Epidermal melanocyte (primary cell): ENCODE measurements around the gene HEBP2.
"Not testable (repeated sequence)": the region's sequence is repeated elsewhere in the genome, so short reads cannot be mapped to it uniquely, and the experiment has no call there.

Experiments used
- DNase-seq: peaks from one replicate; pipeline ENCODE4 v3.0.0; 2011; ENCODE audit warnings: low spot score; ENCODE audit not compliant: insufficient read length

HEBP2 gene

DNA sequence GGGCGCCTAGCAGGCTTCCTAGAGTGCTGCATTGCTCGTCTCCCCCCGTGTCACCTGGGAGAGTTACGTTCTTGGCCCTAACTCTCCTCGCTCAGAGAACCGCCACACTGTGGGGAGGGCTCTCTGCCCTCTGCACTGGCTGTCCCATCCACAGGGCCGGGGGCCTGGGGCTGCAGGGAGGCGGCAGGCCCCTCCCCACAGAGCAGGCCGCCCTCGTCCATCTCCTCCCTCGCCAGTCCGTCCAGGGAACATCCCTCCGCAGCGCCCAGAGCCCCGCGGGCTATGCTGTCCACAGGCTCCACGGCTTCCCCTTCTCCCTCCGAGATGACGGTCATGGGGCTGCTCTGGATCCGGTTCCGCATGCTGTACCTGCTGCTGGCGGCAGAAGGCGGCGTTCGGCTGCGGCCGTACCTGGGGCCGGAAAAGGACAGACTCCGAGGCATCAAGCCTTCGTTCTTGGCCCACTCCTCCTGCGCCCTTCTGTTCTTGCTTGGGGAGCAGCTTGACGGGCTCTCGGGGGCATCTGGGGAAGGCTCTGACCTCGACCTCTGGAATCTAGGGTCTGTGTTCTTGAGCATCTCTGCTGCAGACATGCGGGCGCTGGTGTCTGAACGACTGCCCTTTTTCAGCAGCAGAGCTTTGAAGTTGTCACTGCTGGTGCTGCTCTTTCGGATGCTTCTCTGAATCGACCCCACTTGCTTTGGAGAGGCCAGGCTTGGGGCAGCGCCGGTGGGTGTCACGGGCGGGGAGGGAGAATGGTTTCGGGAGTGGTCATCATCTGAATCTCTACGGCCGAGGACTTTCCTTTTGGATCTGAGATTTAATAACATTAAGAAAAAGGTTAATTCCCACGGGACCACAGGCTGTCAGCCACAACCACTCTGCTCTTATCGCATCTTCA is 20.2 kb downstream of the HEBP2 start:
- DNase-seq: no peak

DNA sequence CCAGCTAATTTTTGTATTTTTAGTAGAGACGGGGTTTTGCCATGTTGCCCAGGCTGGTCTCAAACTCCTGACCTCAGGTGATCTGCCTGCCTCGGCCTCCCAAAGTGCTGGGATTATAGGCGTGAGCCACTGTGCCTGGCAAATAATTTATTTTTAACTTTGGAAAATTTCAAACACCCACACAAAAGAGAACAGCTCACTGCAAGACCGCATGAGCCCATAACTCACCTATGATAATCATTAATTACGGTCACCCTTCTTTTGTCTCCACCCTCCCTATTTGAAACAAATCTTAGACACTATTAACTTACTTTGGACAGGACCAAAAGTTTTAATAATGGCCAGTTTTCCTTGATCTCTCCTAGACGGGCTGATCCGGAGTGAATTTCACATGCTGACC is 21.2 kb downstream of the HEBP2 start:
- DNase-seq: not testable (repeated sequence)

DNA sequence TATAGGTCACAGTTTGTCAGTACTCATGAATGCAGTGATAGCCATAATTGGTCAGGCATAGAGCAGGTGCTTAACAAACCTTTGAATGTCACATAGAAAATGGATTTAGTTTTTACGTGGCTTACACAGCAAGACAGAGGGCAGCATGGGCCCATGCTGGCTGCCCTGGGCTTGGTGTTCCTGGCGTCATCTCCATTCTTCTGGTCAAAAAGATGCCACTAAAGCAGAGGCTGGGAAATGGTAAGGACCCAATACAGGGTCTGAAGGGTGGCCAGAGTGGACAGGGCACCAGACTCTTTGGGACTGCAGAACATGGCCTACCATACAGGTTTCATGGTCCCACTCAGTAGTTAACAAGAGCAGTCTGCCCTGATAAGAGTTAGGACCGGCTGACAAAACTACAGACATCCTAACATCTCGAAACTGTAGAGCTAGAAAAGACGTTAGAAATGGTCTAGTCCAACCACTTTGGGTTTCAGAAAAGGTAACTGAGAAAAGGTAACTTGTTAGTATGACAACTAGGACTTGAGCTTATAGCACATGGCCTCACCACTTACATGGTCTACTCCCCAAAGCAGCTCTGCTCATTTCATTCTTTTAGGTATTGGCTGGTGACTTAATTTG is 22.6 kb downstream of the HEBP2 start:
- DNase-seq: no peak

DNA sequence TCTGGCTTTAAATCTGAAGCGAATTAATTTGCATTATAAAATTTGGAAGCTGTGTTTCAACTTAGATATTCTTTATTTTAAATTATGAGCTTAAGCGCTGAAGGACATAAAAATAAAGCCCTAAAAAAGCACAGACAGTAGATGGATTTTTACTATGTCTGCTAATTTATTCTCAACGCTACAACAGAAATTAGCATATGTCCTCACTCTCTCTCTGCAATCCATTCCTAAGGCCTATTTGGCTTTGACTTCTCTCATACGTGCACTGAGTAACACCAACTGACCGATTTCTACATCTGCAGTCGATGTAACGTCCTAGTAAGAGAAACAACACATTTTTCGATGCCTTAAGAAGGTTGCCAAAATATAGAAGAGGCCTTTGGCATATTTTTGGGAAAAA is 23.7 kb downstream of the HEBP2 start:
- DNase-seq: no peak

DNA sequence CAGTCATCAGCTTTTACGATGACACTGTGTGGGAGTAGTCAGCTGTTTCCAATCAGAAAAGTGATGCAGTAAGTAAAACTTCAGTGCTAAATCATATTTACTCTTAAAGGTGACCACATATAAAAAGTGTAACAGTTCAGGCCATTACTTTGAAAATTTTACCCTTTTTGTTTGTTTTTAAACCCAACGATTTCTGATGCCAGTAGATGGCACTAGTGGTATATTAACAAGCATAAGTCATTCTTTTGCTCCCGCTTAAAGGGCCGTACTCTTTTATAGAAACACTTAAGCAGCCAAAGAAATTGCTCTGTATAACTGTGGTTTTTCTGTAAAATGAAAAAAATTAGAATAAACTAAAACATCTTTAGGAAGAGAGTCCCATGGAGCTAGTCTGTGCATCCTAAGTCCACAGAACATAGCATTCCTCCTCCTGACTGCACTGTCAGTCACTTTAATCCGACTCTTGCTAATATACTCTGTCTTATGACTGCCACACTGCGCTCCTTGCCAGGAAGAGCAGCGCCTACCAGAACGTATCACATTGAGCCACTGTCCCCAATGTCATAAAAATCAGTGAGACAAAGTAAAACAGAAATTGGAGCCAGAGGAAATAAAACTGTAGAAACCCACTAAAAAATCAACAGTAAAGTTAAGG is 25.0 kb downstream of the HEBP2 start:
- peak; percentile 65 for DNase-seq

DNA sequence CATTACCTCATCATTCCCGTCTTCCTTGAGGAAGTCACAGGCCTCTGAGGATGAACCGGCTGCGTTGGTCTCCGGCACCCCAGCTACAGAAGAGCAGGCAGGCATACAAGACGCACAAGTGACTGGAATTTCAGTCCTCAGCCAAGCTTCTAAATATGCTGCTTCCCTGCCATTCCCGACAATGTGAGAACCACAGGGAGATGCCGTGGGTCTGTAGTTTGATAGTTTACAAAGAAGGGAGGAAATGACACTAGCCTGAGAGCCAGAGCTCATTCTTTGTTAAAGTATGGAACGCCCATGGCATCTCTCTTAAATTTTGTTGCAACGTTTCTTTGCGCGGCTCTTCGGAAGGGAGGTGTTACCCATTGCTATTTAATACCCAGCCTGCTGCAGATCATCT is 25.7 kb downstream of the HEBP2 start:
- DNase-seq: no peak

DNA sequence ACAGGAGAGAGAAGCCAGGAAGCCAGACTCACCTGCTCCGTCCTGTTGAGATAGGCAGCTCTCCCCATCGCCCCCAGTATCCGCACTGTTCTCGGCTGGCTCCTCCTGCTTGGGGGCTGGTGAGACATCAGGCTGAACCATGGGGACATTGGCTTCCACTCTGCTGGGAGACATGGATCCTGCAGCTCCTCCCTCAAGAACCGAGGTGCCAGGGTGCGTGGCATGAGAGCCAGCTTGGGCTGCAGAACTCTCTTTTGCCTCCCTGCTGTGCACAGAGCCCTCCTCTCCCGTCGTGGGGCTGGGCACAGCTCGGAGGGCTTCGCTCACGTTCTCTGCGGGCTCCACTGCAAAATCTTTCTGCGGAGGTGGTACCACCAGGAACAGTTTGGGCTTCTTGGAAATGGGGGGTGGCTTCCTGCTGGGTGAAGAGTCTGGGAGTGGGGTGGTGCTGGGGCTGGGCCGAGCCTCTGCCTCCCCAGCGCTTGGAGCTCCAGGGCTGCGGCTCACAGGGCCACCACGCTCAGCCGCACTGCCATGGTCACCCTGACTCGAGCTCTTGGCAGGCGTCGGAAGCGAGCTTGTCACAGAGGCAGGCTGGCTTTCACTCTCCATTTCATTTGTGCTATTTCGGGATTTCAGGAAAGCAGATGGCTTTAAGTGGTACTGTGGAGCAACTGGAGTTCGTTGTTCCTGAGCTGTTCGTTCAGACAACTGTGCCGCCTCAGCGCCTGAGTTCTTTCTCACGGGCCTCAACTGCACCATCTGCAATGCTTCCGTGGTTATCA is 26.5 kb downstream of the HEBP2 start:
- DNase-seq: no peak

DNA sequence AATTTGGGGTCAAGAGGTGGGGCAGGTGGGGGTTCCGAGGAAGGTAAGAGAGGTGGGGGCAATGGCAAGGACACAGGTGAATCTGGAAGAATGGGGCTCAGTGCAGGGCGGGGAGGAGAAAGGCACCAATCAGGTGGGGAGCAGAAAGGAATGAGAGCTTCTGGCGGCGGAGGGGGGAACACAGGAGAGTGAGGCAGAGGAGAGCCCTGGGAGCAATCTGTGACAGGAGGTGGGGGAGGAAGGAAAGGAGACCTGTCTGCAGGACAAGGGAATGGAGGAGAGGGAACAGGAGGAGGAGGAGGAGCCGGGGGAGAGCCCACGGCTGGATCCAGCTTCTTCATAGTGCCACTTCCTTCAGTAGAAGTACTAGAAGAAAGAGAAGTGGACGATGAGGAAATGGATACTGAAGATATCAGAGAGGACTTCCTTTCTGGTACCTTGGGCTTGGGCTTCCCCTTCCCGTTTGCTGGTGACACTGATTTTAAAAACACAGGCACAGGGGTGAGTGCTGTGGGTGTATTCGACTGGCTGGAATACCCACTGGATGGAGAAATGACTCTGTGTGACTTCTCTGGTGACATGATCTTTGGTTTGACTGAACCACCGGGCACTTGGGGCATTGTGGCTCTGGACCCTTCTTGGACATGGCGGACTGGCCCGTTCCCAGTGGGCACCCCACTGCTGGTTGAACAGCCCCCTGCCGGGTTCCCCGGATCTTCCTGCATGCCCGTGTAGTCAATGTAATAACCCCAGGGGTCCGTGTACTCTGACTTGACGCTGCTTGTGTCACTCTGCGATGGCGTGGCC is 27.4 kb downstream of the HEBP2 start:
- DNase-seq: no peak

DNA sequence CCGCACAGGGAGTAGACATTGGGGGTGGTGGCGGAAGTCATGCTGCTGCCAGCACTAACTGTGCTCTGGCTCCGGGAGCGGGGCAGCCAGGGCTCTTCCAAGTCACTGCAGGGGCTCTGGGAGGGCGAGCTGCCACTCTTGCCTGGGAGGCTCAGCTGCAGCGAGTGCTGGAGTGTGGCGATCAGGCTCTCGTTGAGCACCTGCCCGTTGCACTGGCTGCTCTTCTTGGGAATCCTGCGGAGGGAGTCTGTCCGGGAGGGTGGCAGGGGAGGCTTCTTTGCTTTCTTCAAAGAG is 28.0 kb downstream of the HEBP2 start:
- no peak for DNase-seq

DNA sequence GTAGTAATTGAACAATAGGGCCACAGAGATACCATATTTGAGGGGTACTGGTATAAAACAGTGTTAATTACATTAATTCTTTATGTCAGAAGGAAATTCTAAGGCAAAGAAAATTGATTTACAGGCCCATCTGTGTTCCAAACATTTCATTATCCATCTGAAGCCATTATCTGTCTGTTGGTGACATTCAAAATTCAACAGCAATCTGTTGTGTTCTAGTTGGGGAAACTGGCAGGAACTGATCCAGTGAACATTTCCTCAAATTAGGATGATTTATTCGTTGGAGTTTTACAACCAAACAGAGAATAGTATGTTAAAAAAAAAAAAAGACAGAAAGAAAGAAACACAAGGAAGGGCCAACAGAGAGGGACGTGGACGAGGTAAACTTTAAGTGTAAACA is 30.1 kb downstream of the HEBP2 start:
- DNase-seq: no peak

DNA sequence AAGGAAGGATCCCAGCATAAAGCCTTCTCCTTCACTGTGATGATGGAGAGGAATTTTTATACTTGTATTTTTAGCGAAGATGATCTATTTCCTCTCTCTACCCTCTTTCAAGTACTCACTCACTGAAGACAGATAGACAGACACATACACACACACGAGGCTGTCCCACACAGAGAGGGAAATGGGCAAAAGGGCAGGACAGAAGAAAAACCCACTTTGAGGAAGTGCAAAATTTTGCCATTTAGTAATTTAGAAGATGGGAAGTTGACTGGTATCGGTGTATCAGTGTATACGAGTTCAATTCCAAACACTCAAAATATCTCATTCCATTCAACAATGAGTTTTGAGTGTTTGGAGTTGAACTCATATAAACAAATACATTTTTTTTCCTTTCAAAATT is 30.9 kb downstream of the HEBP2 start:
- no peak for DNase-seq

DNA sequence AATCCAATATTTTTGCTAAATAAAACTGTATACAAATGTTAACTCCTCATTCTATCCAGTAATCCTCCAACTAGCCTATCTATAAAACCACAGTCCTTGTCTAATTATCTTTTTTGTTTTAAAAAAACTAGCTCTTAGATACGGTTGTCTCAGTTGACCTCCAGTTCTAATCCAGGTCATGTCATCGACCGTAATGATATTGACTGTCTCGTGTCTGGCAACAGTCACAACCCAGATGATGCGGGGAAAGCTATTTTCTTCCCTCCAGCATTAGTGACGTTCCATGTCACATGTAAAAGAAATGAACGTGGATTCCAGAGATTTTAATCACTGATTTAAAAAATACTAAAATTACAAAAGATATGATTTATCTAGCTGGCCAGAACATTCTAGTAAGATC is 35.5 kb downstream of the HEBP2 start:
- no peak for DNase-seq

DNA sequence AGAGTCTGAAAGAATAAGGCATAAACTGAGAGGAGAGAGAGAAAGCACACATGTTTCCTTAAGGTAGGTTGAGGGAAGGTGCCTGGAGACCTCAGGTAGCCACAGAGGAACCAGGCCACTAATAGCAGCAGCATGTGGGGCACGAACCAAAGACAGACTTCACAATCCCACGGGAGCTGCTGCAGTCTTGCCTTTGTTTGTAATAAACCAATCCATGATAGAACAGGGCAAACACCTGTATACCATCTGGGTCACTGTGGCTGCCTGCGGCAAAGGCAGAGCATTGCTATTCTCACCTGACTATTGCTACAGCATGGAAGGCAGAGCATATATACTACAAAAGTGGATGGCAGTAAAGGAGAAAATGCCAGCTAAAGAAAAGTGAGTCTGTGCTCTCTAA is 36.3 kb downstream of the HEBP2 start:
- no peak for DNase-seq

DNA sequence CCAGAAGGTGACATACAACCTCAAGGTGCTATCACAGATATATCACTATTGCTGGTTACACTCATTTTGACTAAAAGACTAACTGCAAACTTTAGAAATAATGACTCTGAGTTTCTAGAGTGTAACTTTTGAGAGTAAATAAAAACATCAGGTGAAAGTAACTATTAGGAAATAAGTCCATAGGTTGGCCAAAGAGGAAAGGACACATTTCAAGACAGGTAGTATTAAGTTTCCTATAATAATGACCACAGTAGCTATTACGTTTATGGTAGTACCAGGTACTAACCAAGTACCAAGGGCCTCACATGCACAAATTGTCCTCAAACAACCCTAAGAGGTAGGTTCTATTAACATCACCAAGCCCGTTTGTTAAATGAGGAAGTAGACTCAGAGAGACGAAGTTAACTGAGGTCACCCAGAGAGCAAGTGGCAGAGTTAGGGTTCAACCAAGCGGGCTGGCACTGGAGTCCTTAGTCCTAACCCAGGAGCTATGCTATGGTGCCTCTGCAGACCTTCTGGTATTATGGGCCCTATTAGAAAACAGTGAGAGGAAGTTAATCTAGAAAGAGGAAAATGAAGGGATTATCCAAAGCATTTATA is 36.8 kb downstream of the HEBP2 start:
- no peak for DNase-seq

DNA sequence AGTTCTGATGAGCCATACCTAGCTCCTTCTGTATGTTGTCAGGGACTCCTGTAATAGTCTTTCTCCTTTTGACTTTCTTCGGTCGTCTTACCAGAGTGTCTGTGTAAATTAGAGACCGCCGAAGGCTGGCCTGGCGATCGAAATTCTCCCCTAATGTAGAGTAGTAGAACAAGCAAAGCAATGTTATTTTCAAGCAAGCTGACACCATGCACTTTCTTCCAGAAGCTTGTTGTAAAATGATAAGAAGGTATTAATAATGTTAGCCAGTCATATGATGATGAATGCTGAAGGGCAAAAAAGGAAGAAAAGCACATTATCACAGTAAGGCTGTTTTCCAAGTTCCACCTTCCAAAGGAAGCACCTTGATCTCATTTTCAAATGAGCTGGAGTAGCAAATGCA is 37.9 kb downstream of the HEBP2 start:
- no peak for DNase-seq

DNA sequence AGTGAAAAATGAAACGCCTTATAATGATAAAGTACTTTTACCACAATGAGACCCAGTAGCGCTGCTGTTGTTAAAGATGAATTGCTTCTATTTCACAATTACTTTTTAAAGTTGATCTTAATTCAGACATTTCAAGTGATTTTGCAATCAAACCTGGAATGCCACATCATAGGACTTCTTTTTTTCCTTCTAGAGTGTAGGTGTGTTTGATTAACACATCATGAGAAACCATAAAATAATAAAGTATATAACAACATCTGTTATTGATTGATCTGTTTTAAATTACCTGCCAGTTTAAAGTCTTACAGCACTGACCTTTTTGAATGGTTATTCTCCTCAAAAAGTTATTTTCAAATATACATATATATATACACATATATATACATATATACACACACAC is 38.6 kb downstream of the HEBP2 start:
- no peak for DNase-seq

DNA sequence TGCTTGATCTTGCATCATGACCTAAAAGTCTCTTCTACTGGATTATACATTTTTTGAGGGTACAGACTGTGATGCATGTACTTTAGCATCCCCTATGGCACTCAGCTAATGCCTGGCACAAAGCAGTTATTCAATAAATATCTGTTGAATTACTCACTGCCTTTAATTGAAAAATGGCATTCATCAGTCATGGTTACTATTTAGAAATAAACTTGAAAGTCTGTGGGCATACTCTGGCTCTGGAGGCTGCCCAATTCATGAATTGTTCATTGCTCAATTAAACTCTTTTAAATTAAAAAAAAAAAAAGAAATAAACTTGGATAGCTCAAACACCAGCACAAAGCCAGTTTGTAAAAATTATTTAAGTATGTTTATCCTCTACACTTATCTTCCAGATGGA is 40.0 kb downstream of the HEBP2 start:
- DNase-seq: no peak

DNA sequence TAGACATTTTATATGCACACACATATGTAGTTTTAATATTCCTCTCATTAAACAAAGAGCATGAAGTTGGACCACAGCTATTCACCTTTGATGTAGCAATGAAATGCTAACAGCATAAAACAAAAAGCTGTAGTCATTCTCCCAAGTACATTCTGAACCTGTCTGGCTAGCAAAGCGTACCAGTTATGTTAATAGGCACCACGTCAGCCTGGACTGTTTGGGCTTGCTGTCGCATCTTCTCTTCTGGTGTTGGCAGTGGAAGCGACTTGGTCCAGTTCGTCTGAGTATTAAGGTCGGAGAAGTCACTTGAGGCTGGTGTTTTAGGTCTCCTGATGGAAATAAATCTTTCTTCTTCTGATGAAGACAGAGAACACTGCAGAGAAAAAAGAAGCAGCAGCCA is 42.8 kb downstream of the HEBP2 start:
- DNase-seq: no peak

DNA sequence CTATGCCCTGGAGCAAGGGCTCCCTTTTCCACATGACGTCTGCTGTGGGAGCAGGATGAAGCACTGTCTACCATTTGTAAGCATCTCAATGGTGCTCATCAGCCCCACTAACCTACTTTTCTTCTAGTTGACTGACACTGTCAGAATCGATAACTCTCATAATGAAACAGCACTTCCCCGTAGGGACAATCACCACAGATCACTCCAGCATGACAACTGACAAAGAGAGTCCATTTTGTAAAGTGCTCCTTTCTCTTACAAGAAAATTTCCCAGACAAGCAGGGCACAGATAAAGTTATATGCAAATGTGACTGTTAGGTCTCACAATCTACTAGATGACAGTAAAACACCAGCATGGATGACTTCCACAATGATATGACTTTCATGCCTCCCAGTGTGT is 46.4 kb downstream of the HEBP2 start:
- DNase-seq: no peak

DNA sequence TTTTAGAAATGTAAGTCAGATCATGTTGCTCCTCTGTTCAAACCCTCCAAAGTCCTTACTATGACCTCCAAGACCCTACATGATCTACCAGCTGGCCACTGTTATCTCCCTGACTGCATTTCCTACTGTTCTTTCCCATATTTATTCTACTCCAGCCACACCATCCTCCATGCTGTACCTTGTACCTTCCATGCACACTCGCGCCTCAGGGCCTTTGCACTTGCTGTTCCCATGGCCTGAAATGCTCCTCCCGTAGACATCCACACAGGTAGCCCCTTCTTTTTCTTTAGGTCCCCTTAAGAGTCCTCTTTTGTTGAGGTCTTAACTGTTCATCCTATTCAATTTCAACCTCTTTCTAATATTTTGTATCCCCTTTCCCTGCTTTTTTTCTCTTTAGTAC is 47.0 kb downstream of the HEBP2 start:
- DNase-seq: no peak
